Motor neuron (in vitro differentiated cells): Measurements from ENCODE around the gene NEAT1. TPM values are rescaled to one million over a fixed set of nuclear protein-coding genes. Genes with fewer than 3 reads are reported as not detected.

Experiments used
- ATAC-seq, 8 experiments: fragments of 200-7000 bp; cut with Tn5 transposase; replicated peaks in 6 of 8; 2 replicates each; pipeline ENCODE4 v1.8.0; 2021; ENCODE audit warnings: mild to moderate bottlenecking in 8 of 8, moderate library complexity in 8 of 8
- H3K27ac ChIP-seq, 2 donors: fragments of 250-450 bp; sonication (Bioruptor Pico); 2 replicates each; pipeline ENCODE4 v1.9.0; 2021; ENCODE audit warnings: antibody characterized with exemption in 2 of 2, mild to moderate bottlenecking in 2 of 2, moderate library complexity in 1 of 2
- H3K4me1 ChIP-seq, 2 donors: fragments of 250-450 bp; sonication (Bioruptor Pico); replicated peaks in 1 of 2; 2 replicates each; pipeline ENCODE4 v1.6.1; 2021; ENCODE audit warnings: antibody characterized with exemption in 2 of 2, mild to moderate bottlenecking in 2 of 2, moderate library complexity in 1 of 2
- H3K4me3 ChIP-seq, 5 donors: fragments of 250-450 bp; sonication (Bioruptor Pico); 2 replicates each; pipeline ENCODE4 v1.9.0; 2021; ENCODE audit warnings: antibody characterized with exemption in 5 of 5, mild to moderate bottlenecking in 5 of 5, moderate library complexity in 4 of 5
- WGBS, 10 experiments: fragments of 450-650 bp; shearing (Covaris generic); methylation state at CpG; one replicate each; pipeline ENCODE4 v1.0.0; 2022; 5-methylcytosine and 5-hydroxymethylcytosine counted together
- in situ Hi-C, 9 experiments: fragments of 400-800 bp; cut with MboI; loops; one replicate each; pipeline ENCODE4 v1.15.0; 2021; ENCODE audit warnings: low sequenced_read_pairs in 9 of 9, low pct_unique_long_range_greater_than_20kb in 2 of 9; ENCODE audit not compliant: unreplicated experiment in 9 of 9
- total RNA-seq, 8 experiments: library from RNA; unstranded; fragments of 300-600 nt; gene quantifications; 2 replicates each; pipeline versions ENCODE4 v1.2.3 to v1.2.4, GENCODE V29; 2022

Gene NEAT1
- total RNA-seq, 8 experiments from 2014 or later: 10.9 to 1,983 (median 59.7) TPM

DNA sequence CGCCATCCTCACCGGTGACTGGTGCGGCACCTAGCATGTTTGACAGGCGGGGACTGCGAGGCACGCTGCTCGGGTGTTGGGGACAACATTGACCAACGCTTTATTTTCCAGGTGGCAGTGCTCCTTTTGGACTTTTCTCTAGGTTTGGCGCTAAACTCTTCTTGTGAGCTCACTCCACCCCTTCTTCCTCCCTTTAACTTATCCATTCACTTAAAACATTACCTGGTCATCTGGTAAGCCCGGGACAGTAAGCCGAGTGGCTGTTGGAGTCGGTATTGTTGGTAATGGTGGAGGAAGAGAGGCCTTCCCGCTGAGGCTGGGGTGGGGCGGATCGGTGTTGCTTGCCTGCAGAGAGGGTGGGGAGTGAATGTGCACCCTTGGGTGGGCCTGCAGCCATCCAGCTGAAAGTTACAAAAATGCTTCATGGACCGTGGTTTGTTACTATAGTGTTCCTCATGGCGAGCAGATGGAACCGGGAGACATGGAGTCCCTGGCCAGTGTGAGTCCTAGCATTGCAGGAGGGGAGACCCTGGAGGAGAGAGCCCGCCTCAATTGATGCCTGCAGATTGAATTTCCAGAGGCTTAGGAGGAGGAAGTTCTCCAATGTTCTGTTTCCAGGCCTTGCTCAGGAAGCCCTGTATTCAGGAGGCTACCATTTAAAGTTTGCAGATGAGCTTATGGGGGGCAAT lies 1.1 kb downstream of the NEAT1 start:
- ATAC-seq: no peak
- peak overlapping the region; percentile 97 to 98 for H3K27ac ChIP-seq
- in situ Hi-C loops: loop anchor here in 8 of 9 experiments (5.0 to 25.0 kb wide), 3 partner anchors 81 to 89 kb away; no protein-coding TSS in a partner anchor
- H3K4me3 ChIP-seq: peak overlapping the region; percentile 44 to 62 (median 50)
- 0 to 56% (median 0%) methylated on average over 1 to 11 of the region's 19 CpGs; no CpG with 5 or more reads in 5 of the 10 experiments for WGBS, 10 experiments
- peaks cover 44 to 54% of the 10 kb centered on the region in 2 donors for H3K4me1 ChIP-seq

DNA sequence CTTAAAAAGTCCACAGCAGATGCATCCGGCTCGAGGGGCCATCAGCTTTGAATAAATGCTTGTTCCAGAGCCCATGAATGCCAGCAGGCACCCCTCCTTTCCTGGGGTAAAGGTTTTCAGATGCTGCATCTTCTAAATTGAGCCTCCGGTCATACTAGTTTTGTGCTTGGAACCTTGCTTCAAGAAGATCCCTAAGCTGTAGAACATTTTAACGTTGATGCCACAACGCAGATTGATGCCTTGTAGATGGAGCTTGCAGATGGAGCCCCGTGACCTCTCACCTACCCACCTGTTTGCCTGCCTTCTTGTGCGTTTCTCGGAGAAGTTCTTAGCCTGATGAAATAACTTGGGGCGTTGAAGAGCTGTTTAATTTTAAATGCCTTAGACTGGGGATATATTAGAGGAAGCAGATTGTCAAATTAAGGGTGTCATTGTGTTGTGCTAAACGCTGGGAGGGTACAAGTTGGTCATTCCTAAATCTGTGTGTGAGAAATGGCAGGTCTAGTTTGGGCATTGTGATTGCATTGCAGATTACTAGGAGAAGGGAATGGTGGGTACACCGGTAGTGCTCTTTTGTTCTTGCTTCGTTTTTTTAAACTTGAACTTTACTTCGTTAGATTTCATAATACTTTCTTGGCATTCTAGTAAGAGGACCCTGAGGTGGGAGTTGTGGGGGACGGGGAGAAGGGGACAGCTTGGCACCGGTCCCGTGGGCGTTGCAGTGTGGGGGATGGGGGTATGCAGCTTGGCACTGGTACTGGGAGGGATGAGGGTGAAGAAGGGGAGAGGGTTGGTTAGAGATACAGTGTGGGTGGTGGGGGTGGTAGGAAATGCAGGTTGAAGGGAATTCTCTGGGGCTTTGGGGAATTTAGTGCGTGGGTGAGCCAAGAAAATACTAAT lies 1.9 kb downstream of the NEAT1 start:
- in situ Hi-C loops: loop anchor here in 8 of 9 experiments (5.0 to 25.0 kb wide), 3 partner anchors 80 to 88 kb away; no protein-coding TSS in a partner anchor
- Histone ChIP-seq H3K4me3 (peak overlapping the region; percentile 44 to 62 (median 50)), H3K4me1 (peaks cover 42 to 48% of the 10 kb centered on the region in 2 donors), H3K27ac (peak overlapping the region in 1 of 2 donors; percentile 97)
- no peak for ATAC-seq
- 0 to 40% (median 19%) methylated on average over 1 to 13 of the region's 18 CpGs for WGBS, 10 experiments

DNA sequence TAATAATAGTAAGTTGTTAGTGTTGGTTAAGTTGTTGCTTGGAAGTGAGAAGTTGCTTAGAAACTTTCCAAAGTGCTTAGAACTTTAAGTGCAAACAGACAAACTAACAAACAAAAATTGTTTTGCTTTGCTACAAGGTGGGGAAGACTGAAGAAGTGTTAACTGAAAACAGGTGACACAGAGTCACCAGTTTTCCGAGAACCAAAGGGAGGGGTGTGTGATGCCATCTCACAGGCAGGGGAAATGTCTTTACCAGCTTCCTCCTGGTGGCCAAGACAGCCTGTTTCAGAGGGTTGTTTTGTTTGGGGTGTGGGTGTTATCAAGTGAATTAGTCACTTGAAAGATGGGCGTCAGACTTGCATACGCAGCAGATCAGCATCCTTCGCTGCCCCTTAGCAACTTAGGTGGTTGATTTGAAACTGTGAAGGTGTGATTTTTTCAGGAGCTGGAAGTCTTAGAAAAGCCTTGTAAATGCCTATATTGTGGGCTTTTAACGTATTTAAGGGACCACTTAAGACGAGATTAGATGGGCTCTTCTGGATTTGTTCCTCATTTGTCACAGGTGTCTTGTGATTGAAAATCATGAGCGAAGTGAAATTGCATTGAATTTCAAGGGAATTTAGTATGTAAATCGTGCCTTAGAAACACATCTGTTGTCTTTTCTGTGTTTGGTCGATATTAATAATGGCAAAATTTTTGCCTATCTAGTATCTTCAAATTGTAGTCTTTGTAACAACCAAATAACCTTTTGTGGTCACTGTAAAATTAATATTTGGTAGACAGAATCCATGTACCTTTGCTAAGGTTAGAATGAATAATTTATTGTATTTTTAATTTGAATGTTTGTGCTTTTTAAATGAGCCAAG lies 2.7 kb downstream of the NEAT1 start:
- Histone ChIP-seq H3K4me1 (peaks cover 39 to 46% of the 10 kb centered on the region in 2 donors), H3K27ac (no peak overlapping the region), H3K4me3 (peak overlapping the region; percentile 44 to 62 (median 50))
- no peak for ATAC-seq
- in situ Hi-C loops: loop anchor here in 4 of 9 experiments (10.0 kb wide), 1 partner anchor 79 kb away; no protein-coding TSS in a partner anchor
- WGBS, 10 experiments: 0 to 66% (median 17%) methylated on average over 3 to 8 of the region's 9 CpGs

DNA sequence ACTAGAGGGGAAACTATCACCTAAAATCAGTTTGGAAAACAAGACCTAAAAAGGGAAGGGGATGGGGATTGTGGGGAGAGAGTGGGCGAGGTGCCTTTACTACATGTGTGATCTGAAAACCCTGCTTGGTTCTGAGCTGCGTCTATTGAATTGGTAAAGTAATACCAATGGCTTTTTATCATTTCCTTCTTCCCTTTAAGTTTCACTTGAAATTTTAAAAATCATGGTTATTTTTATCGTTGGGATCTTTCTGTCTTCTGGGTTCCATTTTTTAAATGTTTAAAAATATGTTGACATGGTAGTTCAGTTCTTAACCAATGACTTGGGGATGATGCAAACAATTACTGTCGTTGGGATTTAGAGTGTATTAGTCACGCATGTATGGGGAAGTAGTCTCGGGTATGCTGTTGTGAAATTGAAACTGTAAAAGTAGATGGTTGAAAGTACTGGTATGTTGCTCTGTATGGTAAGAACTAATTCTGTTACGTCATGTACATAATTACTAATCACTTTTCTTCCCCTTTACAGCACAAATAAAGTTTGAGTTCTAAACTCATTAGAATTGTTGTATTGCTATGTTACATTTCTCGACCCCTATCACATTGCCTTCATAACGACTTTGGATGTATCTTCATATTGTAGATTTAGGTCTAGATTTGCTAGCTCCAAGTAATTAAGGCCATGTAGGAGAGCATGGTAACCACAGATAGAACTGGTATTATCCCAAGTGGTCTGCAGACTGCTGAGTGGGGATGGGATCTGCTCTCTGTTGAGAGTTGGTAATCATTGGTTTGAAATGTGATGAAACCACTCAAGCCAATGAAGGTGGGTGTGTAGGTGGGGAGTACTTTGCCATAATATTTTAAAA lies 3.6 kb downstream of the NEAT1 start:
- in situ Hi-C loops: loop anchor here in 4 of 9 experiments (10.0 kb wide), 1 partner anchor 79 kb away; no protein-coding TSS in a partner anchor

DNA sequence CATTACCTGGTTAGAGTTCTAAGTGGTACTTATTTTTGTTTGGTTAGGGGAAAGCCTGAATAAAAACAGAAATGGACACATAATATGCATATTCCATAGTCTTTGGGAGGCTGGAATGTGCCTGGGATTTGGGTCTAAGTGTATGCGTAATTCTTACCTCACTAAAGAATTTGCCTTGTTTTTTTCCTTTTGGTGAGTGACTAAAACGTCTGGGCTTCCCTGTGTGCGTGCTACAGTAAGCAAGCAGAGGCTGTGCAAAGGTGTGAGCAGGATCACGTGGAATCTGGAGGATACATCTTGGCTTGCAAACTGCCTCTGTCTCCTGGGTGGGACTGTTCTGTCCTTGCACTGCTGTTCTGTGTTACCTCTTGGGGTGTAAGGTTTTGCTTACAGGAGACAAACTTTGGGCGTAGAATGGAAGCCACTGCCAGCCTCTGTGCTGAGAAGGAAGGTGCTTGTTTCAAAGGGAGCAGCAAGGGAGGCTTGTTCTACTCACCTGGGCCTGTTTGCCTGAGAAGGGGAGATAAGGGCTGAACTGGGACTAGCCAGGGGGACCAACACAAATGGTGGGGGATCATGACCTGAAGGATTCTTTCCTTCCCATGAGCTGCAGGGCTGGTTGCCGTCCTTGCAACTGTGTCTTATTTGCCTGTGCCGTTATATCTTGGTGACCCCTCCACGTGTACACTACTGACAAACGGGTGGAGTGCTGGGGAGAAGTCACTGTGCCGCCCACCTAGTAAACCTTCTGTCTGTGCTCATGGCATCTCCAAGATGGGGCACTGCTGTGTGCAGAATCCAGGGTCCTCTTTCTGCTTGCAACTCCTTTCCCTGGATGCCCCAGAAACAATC lies 4.5 kb downstream of the NEAT1 start:
- no peak overlapping the region for H3K27ac ChIP-seq
- H3K4me3 ChIP-seq: peak overlapping the region; percentile 44 to 62 (median 50)
- in situ Hi-C loops: loop anchor here in 4 of 9 experiments (10.0 kb wide), 1 partner anchor 78 kb away; no protein-coding TSS in a partner anchor
- WGBS, 10 experiments: 0 to 100% (median 36%) methylated on average over 1 to 8 of the region's 10 CpGs
- peak in 5 of 8 experiments; percentile 0 to 11 (median 1) for ATAC-seq
- peaks cover 28 to 34% of the 10 kb centered on the region in 2 donors for H3K4me1 ChIP-seq

More for the DNA sequence above, 3.6 kb downstream of the NEAT1 start:
- 0 to 84% (median 43%) methylated on average over 1 to 8 of the region's 9 CpGs for WGBS, 10 experiments
- ATAC-seq: peak in 2 of 8 experiments; percentile 0
- no peak overlapping the region for H3K27ac ChIP-seq
- peak overlapping the region; percentile 44 to 62 (median 50) for H3K4me3 ChIP-seq
- H3K4me1 ChIP-seq: peaks cover 31 to 37% of the 10 kb centered on the region in 2 donors

DNA sequence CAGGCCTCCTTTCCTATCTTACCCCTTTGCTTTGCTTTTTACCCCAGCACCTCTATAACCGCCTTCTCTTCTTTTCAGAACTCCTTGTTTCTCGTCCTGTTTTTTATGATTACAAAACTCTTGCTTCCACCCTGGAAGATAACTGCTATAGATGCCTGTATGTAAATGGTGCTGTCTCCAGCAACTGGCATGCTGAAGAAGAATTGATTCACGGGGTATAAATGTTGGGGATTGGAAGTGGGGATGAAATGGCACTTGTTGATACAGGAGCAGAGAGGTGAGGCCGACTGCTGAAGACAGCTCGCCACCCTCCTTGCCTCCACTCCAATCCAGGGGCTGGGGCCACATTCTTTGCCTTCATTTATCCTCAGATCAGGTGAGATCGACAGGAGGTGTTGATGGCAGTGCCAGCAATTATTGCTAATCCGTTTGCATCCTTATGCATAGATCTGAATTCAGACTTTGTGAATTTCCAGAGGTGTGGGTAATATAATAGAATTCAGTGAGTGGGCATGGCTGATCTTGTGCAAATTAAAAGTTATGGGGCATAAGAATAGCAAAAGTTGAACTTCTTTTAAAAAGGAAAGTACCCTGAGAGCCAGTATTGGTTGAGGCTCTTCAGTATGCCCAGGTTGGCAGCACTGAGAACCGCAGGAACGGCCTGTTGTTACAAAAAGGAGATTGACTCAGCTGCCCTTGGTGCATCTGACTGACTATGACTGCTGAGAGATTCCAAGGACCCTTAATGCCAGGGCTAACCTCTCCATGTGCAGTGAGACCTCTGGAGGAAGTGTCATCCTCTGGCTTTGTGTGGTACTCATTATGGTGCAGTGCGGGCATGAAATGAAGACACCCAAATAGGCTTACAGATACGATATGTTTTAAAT lies 5.3 kb downstream of the NEAT1 start:
- Histone ChIP-seq H3K27ac (no peak overlapping the region), H3K4me1 (peaks cover 29 to 34% of the 10 kb centered on the region in 2 donors), H3K4me3 (peak overlapping the region; percentile 44 to 62 (median 50))
- ATAC-seq: peak in 7 of 8 experiments; percentile 1 to 10 (median 4)
- in situ Hi-C loops: loop anchor here in 4 of 9 experiments (10.0 kb wide), 1 partner anchor 77 kb away; no protein-coding TSS in a partner anchor
- WGBS, 10 experiments: 0 to 92% (median 62%) methylated on average over 1 to 10 of the region's 11 CpGs

DNA sequence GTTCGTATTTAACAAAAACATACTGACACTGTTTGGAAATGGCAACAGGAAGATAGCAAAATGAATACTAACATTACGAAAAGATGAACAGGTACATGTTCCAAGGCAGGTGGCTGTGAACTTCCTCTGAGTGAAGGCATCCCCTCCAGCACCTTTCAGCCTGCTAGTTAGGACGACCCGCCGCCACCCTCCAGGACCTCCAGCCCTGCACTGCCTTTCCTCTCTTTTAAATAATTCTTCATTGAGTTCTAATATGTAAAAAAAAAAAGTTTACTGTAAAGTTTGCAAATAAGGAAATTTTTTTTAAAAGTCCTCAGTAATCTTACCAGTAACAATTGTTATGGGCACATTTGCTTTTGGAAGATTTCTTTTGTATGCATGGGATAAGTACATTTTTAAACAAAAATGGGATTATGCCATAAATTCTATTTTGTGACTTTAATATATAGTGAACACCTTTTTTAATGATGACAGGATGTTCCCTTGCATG lies 6.0 kb downstream of the NEAT1 start:
- peak in 3 of 8 experiments; percentile 0 to 4 (median 0) for ATAC-seq
- in situ Hi-C loops: loop anchor here in 4 of 9 experiments (10.0 kb wide), 1 partner anchor 76 kb away; no protein-coding TSS in a partner anchor
- Histone ChIP-seq H3K27ac (no peak overlapping the region), H3K4me3 (peak overlapping the region in 3 of 5 donors; percentile 47 to 62 (median 60)), H3K4me1 (peaks cover 29 to 34% of the 10 kb centered on the region in 2 donors)
- WGBS, 10 experiments: 0 to 89% (median 49%) methylated on average over 1 to 5 of the region's 5 CpGs; no CpG with 5 or more reads in 3 of the 10 experiments

DNA sequence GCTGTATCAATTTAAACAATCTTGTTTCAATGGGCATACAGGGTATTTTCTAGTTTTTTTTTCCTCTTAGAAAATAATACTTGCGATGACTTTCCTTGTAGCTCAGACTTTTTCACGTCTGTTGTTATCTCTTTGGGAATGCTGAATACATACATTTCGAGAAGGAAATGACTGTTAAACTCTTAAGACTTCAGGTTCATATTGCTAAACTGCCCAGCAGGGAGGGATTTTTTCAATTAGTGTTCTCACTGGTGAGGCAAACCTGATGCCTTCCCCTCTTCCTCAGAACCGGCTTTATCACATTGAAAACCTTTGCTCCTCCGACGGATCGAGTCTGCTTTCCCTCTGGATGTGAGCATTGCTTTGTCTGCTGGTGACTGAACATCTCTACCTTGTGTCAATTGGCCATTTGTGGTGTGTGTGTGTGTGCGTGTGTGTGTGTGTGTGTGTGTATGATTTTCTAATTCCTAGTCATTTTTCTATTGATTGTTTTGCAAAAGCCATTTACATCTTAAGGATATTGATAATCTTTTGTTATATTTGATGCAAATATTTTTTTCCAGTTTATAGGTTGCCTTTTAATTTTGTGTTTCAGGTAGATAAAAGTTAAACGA lies 6.6 kb downstream of the NEAT1 start:
- in situ Hi-C loops: loop anchor here in 4 of 9 experiments (10.0 kb wide), 1 partner anchor 76 kb away; no protein-coding TSS in a partner anchor
- ATAC-seq: peak in 2 of 8 experiments; percentile 0
- WGBS, 10 experiments: 1 to 69% (median 46%) methylated on average over 2 to 9 of the region's 9 CpGs
- Histone ChIP-seq H3K4me1 (peaks cover 29 to 34% of the 10 kb centered on the region in 2 donors), H3K27ac (no peak overlapping the region), H3K4me3 (peak overlapping the region in 4 of 5 donors; percentile 5 to 62 (median 38))

DNA sequence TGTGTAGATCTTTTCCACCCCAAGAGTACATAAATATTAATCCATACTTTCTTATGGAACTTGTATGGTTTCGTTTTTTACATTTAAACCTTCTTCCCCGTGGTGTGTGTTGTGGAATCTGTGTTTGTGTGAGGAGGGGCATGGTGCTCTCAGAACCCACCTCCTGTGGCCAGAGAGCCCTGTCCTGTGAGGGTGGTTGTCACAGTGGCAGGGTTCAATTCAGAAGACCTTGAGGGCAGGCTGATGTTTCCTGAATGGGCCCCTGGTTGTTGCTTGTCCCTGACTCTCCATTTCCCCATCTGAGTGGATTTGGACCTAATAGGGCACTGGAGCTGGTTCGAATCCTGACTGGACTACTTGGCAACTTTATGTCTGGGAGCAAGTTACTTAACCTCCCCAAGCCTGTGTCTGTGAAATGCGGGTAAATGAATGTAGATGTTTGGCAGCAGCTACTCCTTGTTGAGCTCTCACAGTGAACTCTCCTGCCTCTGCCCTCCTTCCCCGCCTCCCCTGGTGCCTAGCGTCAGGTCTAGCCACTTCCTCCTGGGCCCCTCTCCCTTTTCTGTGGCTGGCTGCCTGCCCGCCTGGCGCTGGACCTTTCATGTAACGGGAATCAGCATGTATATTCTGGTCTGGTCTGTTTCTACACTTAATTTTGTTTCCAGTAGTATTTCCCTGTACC lies 7.3 kb downstream of the NEAT1 start:
- WGBS, 10 experiments: 0 to 80% (median 67%) methylated on average over 1 to 5 of the region's 9 CpGs; no CpG with 5 or more reads in 3 of the 10 experiments
- Histone ChIP-seq H3K4me1 (peaks cover 29 to 34% of the 10 kb centered on the region in 2 donors), H3K4me3 (peak overlapping the region in 4 of 5 donors; percentile 2 to 62 (median 38)), H3K27ac (no peak overlapping the region)
- in situ Hi-C loops: loop anchor here in 4 of 9 experiments (10.0 kb wide), 1 partner anchor 75 kb away; no protein-coding TSS in a partner anchor
- ATAC-seq: peak; percentile 0 to 22 (median 11)
